ENCODE measurements around the gene NINJ2.

DNA sequence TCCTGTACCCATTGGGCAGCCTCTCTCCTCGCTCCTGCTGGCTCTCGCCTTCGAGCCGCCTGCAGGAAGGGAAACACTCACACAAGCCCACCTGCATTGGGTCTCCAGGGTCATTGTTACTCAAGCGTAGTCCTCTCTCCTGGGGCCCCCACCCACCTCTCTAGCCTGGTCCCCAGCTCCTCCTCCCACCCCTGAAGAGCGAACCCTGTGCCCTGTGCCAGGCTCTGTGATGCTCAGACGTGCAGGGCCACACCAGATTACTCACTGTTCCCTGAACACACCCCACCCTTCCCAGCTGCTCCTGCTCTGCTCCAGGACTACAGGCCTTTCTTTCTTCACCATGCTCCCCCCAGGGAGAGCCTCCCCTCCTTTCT is 88.1 kb downstream of the NINJ2 start:
- TF ChIP-seq, protein P1, sequence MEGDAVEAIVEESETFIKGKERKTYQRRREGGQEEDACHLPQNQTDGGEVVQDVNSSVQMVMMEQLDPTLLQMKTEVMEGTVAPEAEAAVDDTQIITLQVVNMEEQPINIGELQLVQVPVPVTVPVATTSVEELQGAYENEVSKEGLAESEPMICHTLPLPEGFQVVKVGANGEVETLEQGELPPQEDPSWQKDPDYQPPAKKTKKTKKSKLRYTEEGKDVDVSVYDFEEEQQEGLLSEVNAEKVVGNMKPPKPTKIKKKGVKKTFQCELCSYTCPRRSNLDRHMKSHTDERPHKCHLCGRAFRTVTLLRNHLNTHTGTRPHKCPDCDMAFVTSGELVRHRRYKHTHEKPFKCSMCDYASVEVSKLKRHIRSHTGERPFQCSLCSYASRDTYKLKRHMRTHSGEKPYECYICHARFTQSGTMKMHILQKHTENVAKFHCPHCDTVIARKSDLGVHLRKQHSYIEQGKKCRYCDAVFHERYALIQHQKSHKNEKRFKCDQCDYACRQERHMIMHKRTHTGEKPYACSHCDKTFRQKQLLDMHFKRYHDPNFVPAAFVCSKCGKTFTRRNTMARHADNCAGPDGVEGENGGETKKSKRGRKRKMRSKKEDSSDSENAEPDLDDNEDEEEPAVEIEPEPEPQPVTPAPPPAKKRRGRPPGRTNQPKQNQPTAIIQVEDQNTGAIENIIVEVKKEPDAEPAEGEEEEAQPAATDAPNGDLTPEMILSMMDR (IDR thresholded peaks at IDR 0.05), result no peak
- no peak for TF ChIP-seq POLR2A (IDR thresholded peaks at IDR 0.05)
